HG02763 (cell line): ENCODE data around the gene CACUL1.
"Not testable (repeated sequence)": the region's sequence is repeated elsewhere in the genome, so short reads cannot be mapped to it uniquely, and the experiment has no call there.

ENCODE experiments used
- ATAC-seq: cut with Tn5 transposase; IDR thresholded peaks from one replicate; pipeline ENCODE4 v1.9.1; 2021; ENCODE audit warnings: mild to moderate bottlenecking, moderate library complexity; ENCODE audit not compliant: unreplicated experiment

Gene CACUL1

DNA sequence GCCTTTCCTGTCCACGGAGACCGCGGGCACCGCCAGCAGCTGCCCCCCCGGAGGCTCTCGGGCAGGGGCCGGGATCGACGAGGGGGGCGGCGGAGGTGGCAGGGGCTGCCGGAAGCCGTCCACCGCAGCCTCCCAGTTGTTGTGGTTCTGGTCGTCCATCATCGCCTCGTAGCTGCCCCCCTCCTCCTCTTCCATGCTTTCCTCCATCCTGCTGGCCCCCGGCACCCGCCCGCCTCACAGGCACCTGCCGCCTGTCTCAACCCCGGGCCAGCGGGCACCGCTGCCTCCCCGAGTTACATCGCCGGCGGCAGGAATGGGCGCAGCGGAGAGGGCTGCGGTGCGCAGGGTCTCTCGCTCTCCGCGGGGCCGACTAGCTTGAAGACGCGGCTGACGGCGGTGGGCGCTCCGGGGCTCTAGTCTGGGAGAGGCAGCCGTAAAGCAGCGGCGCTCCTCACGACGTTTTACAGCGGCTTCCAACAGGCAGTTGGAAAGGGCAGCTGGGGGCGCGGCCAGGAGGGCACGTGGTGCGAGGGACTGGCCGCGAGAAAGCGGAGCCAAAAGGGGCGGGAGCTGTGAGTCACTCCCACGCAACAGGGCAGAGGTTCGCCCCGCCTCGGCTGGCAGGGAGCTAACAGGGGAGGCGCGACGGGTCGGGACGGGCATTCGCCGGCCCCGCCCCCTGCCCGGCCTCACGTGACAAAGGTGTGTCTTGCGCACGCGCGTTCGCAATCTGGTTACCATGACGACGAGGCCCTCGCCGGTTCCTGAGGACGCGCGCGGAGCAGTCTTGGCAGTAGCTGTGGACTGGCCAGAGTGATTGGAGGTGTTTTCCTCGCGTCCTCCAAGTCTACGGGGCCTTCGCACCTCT is at the start of gene CACUL1:
Gene CACUL1 (minus strand): TSS at position 415 of the 868 bp plus-strand sequence. CDS start 208 bp downstream, at position 207.
- ATAC-seq = peak; percentile 96

GRCh38 chr10:118804262-118804773 is 49.5 kb upstream of the CACUL1 start:
- ATAC-seq = no peak

GRCh38 chr10:118802126-118802793 is 47.5 kb upstream of the CACUL1 start:
- no peak for ATAC-seq

GRCh38 chr10:118800920-118801319 is 46.1 kb upstream of the CACUL1 start:
- no peak for ATAC-seq

GRCh38 chr10:118799777-118800176 is 45.0 kb upstream of the CACUL1 start:
- ATAC-seq = no peak

- no peak for ATAC-seq
These were observed 43.5 kb upstream of the CACUL1 start for GRCh38 chr10:118798231-118798662.

DNA sequence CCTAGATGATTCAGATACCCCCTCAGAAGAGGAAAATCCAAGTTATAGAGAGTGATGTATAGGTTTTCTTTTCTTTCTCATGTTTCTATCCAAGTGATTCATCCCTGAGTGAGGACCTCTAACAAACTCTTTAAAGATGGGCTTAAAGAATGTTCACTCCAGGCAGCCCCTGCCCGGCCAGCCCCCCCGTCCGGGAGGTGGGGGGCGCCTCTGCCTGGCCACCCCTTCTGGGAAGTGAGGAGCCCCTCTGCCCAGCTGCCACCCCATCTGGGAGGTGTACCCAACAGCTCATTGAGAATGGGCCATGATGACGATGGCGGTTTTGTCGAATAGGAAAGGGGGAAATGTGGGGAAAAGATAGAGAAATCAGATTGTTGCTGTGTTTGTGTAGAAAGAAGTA is 40.2 kb upstream of the CACUL1 start:
- ATAC-seq = not testable (repeated sequence)

- no peak for ATAC-seq
These were observed 38.8 kb upstream of the CACUL1 start for GRCh38 chr10:118793545-118793944.

- no peak for ATAC-seq
These were observed 37.8 kb upstream of the CACUL1 start for GRCh38 chr10:118792526-118792925.

GRCh38 chr10:118790058-118790457 is 35.3 kb upstream of the CACUL1 start:
- no peak for ATAC-seq

DNA sequence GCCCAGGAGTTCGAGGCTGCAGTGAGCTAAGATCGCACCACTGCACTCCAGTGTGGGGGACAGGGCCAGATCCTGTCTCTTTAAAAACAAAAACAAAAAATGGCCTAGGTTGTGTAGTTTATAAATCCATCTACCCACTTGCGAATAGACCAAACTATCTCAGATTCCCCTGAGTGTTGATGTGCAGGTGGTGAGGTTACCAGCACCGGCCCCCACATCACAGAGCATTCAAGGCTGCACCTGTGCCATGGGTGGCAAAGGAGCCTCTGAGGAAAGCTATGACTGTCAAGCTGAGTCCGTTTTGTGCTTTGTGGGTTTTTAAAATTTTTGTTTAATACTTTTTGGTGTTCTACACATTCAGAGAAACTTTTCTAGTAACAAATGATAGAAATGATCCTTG is 30.8 kb upstream of the CACUL1 start:
- ATAC-seq = no peak

- no peak for ATAC-seq
These were observed 29.2 kb upstream of the CACUL1 start for GRCh38 chr10:118783776-118784545.

GRCh38 chr10:118782916-118783465 is 28.2 kb upstream of the CACUL1 start:
- ATAC-seq = not testable (repeated sequence)

GRCh38 chr10:118781541-118781940 is 26.8 kb upstream of the CACUL1 start:
- ATAC-seq = no peak

GRCh38 chr10:118778727-118779126 is 24.0 kb upstream of the CACUL1 start:
- ATAC-seq = no peak

DNA sequence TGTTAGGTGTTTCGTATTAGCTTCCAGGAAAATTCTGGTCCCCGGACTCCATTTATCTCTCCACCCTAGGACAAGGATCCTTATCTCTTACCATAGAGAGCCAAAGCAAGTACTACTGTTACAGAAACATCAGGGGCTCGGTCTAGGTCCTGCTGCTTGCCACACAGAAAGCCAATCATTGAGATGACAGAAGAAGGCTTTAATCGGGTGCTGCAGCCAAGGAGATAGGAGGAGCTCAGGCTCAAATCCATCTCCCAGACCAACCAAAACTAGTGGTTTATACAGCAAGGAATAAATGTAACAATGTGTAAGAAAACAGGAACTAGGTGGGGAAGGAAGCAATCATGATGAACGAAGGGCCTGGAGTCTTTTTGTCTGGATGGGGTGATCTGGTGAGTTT is 22.2 kb upstream of the CACUL1 start:
- ATAC-seq = no peak

DNA sequence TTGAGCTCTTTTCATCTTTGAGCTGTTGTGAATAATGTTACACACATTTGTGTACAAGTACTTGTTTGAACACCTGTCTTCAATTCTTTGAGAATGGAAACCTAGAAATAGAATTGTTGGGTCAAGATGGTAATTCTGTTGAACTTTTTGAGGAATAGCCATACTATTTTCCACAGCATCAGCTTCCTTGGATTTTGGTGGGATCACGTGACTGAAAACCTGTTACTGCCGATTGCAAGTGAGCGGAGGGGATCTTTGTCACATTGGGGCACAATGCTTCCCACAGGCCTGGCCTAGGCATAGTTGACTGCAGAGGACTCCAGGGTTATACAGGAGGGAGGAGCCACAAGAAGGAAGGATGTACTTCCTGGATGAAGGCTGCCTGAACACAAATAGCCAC is 21.3 kb upstream of the CACUL1 start:
- ATAC-seq = no peak

DNA sequence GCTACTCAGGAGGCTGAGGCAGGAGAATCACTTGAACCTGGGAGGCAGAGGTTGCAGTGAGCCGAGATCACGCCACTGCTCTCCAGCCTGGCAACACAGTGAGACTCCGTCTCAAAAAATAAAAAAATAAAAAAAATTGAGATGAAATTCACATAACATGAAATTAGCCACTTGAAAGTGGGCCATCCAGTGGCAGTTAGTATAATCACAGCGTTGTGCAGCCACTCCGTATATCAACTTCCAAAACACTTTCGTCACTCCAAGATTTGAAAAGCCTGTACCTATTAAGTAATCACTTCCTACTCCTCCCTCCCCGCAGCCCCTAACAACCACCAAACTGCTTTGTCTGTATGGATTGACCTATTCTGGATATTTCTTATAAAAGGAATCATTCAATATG is 20.7 kb upstream of the CACUL1 start:
- ATAC-seq = no peak

- ATAC-seq = no peak
These were observed 18.3 kb upstream of the CACUL1 start for GRCh38 chr10:118773041-118773440.

DNA sequence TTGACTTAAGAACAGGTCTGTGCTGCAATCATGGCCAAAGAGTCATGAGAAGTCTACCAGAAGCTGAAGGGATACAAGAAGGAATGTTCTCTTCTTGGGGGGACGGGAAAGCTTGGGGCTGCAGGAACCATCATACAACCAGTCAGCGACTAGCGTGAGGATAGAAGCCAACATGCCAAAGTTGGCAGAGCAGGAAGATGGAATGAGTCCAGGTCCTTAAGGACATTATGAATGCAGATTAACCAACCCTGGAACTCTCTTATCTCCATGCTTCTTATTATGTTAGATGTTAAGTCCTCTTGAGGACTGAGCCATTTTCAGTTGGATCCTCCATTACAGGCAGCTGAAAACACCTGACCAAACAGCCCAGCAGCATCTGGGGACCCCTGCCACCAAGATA is 17.2 kb upstream of the CACUL1 start:
- ATAC-seq = no peak
